Measurements from ENCODE around the gene ASAP3.

DNA sequence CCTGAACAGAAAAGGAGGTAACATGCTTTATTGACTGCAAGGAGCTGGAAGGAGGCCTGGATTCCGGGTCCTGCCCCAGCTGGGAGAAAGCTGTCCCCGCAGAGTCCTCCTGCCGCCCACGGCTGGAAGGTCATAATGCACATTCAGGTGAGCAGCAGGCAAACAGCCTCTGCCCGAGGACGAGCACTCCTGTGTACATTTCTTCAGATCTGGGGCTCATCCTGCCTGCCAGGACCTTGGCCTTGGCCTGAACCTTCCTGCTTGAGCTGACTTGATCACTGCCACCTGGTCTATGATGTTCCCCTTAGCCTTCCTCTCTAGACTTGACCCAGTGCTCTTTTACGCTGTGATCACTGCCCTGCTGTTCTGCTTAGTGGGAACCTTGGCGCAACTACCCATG lies 96.5 kb downstream of the ASAP3 start:
- TF ChIP-seq ZFX (IDR thresholded peaks at IDR 0.05; ENCODE audit: borderline replicate concordance), result no peak
- TF ChIP-seq, protein P1, sequence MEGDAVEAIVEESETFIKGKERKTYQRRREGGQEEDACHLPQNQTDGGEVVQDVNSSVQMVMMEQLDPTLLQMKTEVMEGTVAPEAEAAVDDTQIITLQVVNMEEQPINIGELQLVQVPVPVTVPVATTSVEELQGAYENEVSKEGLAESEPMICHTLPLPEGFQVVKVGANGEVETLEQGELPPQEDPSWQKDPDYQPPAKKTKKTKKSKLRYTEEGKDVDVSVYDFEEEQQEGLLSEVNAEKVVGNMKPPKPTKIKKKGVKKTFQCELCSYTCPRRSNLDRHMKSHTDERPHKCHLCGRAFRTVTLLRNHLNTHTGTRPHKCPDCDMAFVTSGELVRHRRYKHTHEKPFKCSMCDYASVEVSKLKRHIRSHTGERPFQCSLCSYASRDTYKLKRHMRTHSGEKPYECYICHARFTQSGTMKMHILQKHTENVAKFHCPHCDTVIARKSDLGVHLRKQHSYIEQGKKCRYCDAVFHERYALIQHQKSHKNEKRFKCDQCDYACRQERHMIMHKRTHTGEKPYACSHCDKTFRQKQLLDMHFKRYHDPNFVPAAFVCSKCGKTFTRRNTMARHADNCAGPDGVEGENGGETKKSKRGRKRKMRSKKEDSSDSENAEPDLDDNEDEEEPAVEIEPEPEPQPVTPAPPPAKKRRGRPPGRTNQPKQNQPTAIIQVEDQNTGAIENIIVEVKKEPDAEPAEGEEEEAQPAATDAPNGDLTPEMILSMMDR (IDR thresholded peaks at IDR 0.05), result no peak
